PC-3 (cell line): ENCODE measurements around the gene STK11. TPM values are rescaled to one million over a fixed set of nuclear protein-coding genes. Genes with fewer than 3 reads are reported as not detected.
A peak's percentile ranks its signal among the peaks of the same experiment; 100 is the strongest.
"Not testable (repeated sequence)": the region's sequence is repeated elsewhere in the genome, so short reads cannot be mapped to it uniquely, and the experiment has no call there.

Source experiments
- ATAC-seq: fragments of 200-7000 bp; cut with Tn5 transposase; 2 replicates; pipeline ENCODE4 v1.9.1; 2020; ENCODE audit warnings: mild to moderate bottlenecking, moderate library complexity
- BruUV-seq: library from RNA; stranded (reverse); fragments of 400-500 nt; replicated peaks from 2 replicates; lab custom pipeline; 2021; lab: Mats Ljungman, UMichigan
- CTCF ChIA-PET: fragments of 300-600 bp; sonication (Branson Sonifier 250); formaldehyde crosslinking; loops from one replicate; lab custom pipeline; 2022; ENCODE audit warnings: antibody characterized with exemption; lab: Charles Lee
- POLR2A ChIA-PET: fragments of 300-600 bp; sonication (Branson Sonifier 250); formaldehyde crosslinking; loops from one replicate; lab custom pipeline; 2022; ENCODE audit warnings: antibody characterized with exemption; ENCODE audit not compliant: unreplicated experiment; lab: Charles Lee
- DNase-seq: peaks from one replicate; pipeline ENCODE4 v3.0.0-alpha.2; 2015
- H2AFZ ChIP-seq: fragments of 300-600 bp; sonication (generic); 2 replicates; pipeline ENCODE4 v1.6.0; 2016; ENCODE audit warnings: antibody characterized with exemption, low read length
- H3F3A ChIP-seq: fragments of 300-600 bp; sonication (generic); one replicate; pipeline ENCODE4 v1.6.0; 2017; ENCODE audit warnings: antibody characterized with exemption, low read length, control low read depth, mild to moderate bottlenecking; ENCODE audit not compliant: unreplicated experiment
- H3K27ac ChIP-seq: fragments of 300-600 bp; sonication (generic); 2 replicates; pipeline ENCODE4 v1.5.1; 2016; ENCODE audit warnings: mild to moderate bottlenecking, low read length
- H3K27me3 ChIP-seq: fragments of 300-600 bp; sonication (generic); 2 replicates; pipeline ENCODE4 v1.6.1; 2016; ENCODE audit warnings: low read length, mixed read lengths
- H3K36me3 ChIP-seq: fragments of 300-600 bp; sonication (generic); 2 replicates; pipeline ENCODE4 v1.6.1; 2016; ENCODE audit warnings: low read depth, mixed run types, low read length, mixed read lengths
- H3K4me1 ChIP-seq: fragments of 300-600 bp; sonication (generic); 2 replicates; pipeline ENCODE4 v1.5.1; 2016; ENCODE audit warnings: low read length; ENCODE audit not compliant: insufficient read depth
- H3K4me2 ChIP-seq: fragments of 300-600 bp; sonication (generic); 2 replicates; pipeline ENCODE4 v1.6.0; 2016; ENCODE audit warnings: low read length
- H3K4me3 ChIP-seq: fragments of 300-600 bp; sonication (generic); 2 replicates; pipeline ENCODE4 v1.5.1; 2016; ENCODE audit warnings: mild to moderate bottlenecking, low read length, mixed read lengths
- H3K79me2 ChIP-seq: fragments of 300-600 bp; sonication (generic); 2 replicates; pipeline ENCODE4 v1.6.1; 2017; ENCODE audit warnings: low read length, mixed read lengths
- H3K9ac ChIP-seq: fragments of 300-600 bp; sonication (generic); 2 replicates; pipeline ENCODE4 v1.6.0; 2016; ENCODE audit warnings: mild to moderate bottlenecking, low read length
- H3K9me2 ChIP-seq: fragments of 300-600 bp; sonication (generic); replicated peaks from 2 replicates; pipeline ENCODE4 v1.6.1; 2016; ENCODE audit warnings: mixed run types, low read length, mixed read lengths
- H3K9me3 ChIP-seq: fragments of 300-600 bp; sonication (generic); 2 replicates; pipeline ENCODE4 v1.6.1; 2016; ENCODE audit warnings: low read length, mixed read lengths
- H4K20me1 ChIP-seq: fragments of 300-600 bp; sonication (generic); 2 replicates; pipeline ENCODE4 v1.6.1; 2016; ENCODE audit warnings: low read length, mixed read lengths
- EZH2 ChIP-seq: fragments of 300-600 bp; sonication (generic); IDR thresholded peaks from one replicate; pipeline ENCODE4 v1.6.1; 2017; ENCODE audit warnings: antibody characterized with exemption, mild to moderate bottlenecking, low read length; ENCODE audit not compliant: unreplicated experiment
- EZH2phosphoT487 ChIP-seq: fragments of 300-600 bp; sonication (generic); IDR thresholded peaks from 2 replicates; pipeline ENCODE4 v1.6.1; 2018; ENCODE audit warnings: mild to moderate bottlenecking, antibody characterized with exemption, low read length, borderline replicate concordance
- intact Hi-C: fragments of 100-400 bp; cut with micrococcal nuclease; formaldehyde crosslinking; loops from 2 replicates; pipeline ENCODE4 v1.9.0; 2023
- total RNA-seq: library from RNA; depleted of rRNA; stranded (reverse); fragments of >200 nt; gene quantifications from 2 replicates; pipeline ENCODE4 v1.2.3, GENCODE V29; 2014
- TF ChIP-seq, protein P1 (sequence below): fragments of 300-600 bp; sonication (generic); conservative IDR thresholded peaks from 2 replicates; pipeline ENCODE4 v1.5.1; 2017; ENCODE audit warnings: antibody characterized with exemption, low read depth, mild to moderate bottlenecking, low read length

The STK11 gene
- total RNA-seq, 1 experiment from 2014 or later: 82.4 TPM

DNA sequence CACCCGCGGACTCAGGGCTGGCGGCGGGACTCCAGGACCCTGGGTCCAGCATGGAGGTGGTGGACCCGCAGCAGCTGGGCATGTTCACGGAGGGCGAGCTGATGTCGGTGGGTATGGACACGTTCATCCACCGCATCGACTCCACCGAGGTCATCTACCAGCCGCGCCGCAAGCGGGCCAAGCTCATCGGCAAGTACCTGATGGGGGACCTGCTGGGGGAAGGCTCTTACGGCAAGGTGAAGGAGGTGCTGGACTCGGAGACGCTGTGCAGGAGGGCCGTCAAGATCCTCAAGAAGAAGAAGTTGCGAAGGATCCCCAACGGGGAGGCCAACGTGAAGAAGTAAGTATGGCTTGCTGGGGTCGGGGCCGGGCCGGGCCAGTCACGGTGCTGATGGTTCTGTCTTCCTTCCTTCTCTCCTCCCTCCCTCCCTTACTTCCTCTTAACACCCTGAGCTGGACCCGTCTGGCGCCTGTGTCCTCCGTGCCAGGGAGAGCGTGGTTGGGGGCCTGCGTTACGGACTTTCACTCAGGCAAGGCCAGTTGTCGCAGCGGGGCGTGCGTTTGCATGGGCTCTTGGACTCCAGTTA lies 1.4 kb downstream of the STK11 start:
- POLR2A ChIA-PET: no interaction called here
- CTCF ChIA-PET: no interaction called here
- peak overlapping the region; percentile 81 for H3K4me2 ChIP-seq

DNA sequence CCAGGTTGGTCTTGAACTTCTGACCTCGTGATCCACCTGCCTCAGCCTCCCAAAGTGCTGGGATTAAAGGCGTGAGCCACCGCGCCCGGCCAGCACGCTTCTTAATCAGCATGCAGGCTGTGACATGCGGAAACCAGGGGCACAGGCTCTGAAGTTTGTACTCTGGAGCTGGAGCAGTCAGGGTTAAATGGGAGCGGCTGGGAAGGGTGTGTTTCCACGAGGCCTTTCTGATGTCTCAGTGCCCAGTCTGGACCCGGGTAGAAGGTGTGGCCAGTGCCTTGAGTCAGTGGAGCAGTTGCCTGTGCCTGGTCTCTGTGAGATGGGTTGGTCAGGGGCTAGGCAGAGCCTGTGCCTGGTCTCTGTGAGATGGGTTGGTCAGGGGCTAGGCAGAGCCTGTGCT lies 3.3 kb downstream of the STK11 start:
- CTCF ChIA-PET, H3F3A ChIP-seq, intact Hi-C loops, H3K27ac ChIP-seq, H3K27me3 ChIP-seq, H3K36me3 ChIP-seq, H3K9me2 ChIP-seq, H3K9ac ChIP-seq, H3K4me1 ChIP-seq, H2AFZ ChIP-seq, H3K9me3 ChIP-seq, BruUV-seq, POLR2A ChIA-PET: not testable (repeated sequence)
- Histone ChIP-seq H4K20me1 (peaks cover 12% of the 10 kb centered on the region; the same call in 1 of the 2 replicates), H3K4me2 (peak overlapping the region; percentile 81), H3K4me3 (peak overlapping the region; percentile 33; the same call in 1 of the 2 replicates), H3K79me2 (peaks cover 76% of the 10 kb centered on the region)
- ATAC-seq: peak; percentile 42
- DNase-seq: peak; percentile 56

More for the DNA sequence above, 1.4 kb downstream of the STK11 start:
- peaks cover 9% of the 10 kb centered on the region; the same call in 1 of the 2 replicates for H3K4me1 ChIP-seq
- H3K9me3 ChIP-seq: no peaks in the 10 kb centered on the region
- no peaks in the 10 kb centered on the region for H3K9me2 ChIP-seq
- peak overlapping the region; percentile 66 for H3K9ac ChIP-seq
- intact Hi-C loops: no loop called here
- TF ChIP-seq EZH2phosphoT487 (no peak), EZH2 (no peak)
- TF ChIP-seq, protein P1, sequence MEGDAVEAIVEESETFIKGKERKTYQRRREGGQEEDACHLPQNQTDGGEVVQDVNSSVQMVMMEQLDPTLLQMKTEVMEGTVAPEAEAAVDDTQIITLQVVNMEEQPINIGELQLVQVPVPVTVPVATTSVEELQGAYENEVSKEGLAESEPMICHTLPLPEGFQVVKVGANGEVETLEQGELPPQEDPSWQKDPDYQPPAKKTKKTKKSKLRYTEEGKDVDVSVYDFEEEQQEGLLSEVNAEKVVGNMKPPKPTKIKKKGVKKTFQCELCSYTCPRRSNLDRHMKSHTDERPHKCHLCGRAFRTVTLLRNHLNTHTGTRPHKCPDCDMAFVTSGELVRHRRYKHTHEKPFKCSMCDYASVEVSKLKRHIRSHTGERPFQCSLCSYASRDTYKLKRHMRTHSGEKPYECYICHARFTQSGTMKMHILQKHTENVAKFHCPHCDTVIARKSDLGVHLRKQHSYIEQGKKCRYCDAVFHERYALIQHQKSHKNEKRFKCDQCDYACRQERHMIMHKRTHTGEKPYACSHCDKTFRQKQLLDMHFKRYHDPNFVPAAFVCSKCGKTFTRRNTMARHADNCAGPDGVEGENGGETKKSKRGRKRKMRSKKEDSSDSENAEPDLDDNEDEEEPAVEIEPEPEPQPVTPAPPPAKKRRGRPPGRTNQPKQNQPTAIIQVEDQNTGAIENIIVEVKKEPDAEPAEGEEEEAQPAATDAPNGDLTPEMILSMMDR: no peak
- peak overlapping the region; percentile 84 for H3K4me3 ChIP-seq
- H3K27ac ChIP-seq: peak overlapping the region; percentile 28
- DNase-seq (peak; percentile 5), ATAC-seq (peak; percentile 2)
- no peaks in the 10 kb centered on the region for H3F3A ChIP-seq
- H3K27me3 ChIP-seq: no peaks in the 10 kb centered on the region
- H4K20me1 ChIP-seq: peaks cover 12% of the 10 kb centered on the region; the same call in 1 of the 2 replicates
- H2AFZ ChIP-seq: no peak overlapping the region
- H3K79me2 ChIP-seq: peaks cover 58% of the 10 kb centered on the region
- no peaks in the 10 kb centered on the region for H3K36me3 ChIP-seq
- TSS peak; percentile 76 for BruUV-seq

DNA sequence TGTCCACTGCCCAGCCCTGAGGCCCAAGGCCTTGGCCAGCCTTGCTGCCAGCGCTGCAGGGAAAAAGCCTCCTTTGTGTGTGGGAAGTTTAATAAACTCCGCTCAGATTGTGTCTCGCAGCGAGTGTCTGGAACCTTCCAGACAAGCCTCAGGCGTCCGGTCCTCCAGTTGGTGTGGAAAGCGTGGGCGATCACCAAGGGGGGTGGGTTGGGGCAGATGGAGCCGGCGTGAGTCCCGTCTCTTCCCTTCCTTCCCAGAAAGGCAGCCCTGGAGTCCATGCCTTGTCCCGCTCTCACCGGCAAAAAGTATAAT lies 4.6 kb downstream of the STK11 start:
- Histone ChIP-seq H3K4me3 (no peak overlapping the region), H3F3A (no peaks in the 10 kb centered on the region), H3K9me3 (no peaks in the 10 kb centered on the region), H3K27ac (no peak overlapping the region), H3K27me3 (no peaks in the 10 kb centered on the region), H3K4me1 (peaks cover 8% of the 10 kb centered on the region), H4K20me1 (peaks cover 12% of the 10 kb centered on the region; the same call in 1 of the 2 replicates), H3K9me2 (no peaks in the 10 kb centered on the region), H2AFZ (no peak overlapping the region), H3K79me2 (peaks cover 89% of the 10 kb centered on the region), H3K4me2 (no peak overlapping the region), H3K9ac (no peak overlapping the region), H3K36me3 (no peaks in the 10 kb centered on the region)
- no TSS peak for BruUV-seq
- TF ChIP-seq EZH2phosphoT487 (no peak), EZH2 (no peak)
- TF ChIP-seq, protein P1: no peak
- intact Hi-C loops: no loop called here
- CTCF ChIA-PET: no interaction called here
- no peak for ATAC-seq
- no peak for DNase-seq
- POLR2A ChIA-PET: no interaction called here
